Right ventricle myocardium inferior (tissue), 1 donor: ENCODE measurements around the gene NOC2L. TPM values are rescaled to one million over a fixed set of nuclear protein-coding genes. Genes with fewer than 3 reads are reported as not detected.

ENCODE experiments used
- ATAC-seq: fragments of 200-7000 bp; cut with Tn5 transposase; one replicate; pipeline ENCODE4 v1.9.1; 2020; ENCODE audit warnings: mild to moderate bottlenecking, moderate library complexity
- DNase-seq: peaks from one replicate; pipeline ENCODE4 v3.0.0; 2021; ENCODE audit errors: missing footprints
- intact Hi-C: fragments of 100-400 bp; cut with DNase I; formaldehyde crosslinking; loops from one replicate; pipeline ENCODE4 v1.11.0; 2022
- total RNA-seq: library from RNA; stranded (reverse); fragmentation: NEBNext Ultra II Directional; extraction: Animal tissue kit (Norgen Biotek cat#: 25700); gene quantifications from one replicate; pipeline ENCODE4 v1.2.1, GENCODE V29; 2021
- donor health status: DM: no; HTN: yes; CAD: no; lungs with severe emphysema.

The NOC2L gene
- total RNA-seq, 1 donor from 2014 or later, result 41.7 TPM

GRCh38 chr1:966704-967300 is 7.7 kb upstream of the NOC2L start:
- intact Hi-C loops, result no loop called here
- DNase-seq (peak; percentile 85), ATAC-seq (peak; percentile 55)

- intact Hi-C loops, result no loop called here
- ATAC-seq, result peak; percentile 18
- no peak for DNase-seq
Observed at GRCh38 chr1:966135-966703, 7.2 kb upstream of the NOC2L start, which contains the start of gene PLEKHN1. PLEKHN1 (plus strand) TSS chr1:966482; CDS start chr1:966532, 50 bp downstream.

DNA sequence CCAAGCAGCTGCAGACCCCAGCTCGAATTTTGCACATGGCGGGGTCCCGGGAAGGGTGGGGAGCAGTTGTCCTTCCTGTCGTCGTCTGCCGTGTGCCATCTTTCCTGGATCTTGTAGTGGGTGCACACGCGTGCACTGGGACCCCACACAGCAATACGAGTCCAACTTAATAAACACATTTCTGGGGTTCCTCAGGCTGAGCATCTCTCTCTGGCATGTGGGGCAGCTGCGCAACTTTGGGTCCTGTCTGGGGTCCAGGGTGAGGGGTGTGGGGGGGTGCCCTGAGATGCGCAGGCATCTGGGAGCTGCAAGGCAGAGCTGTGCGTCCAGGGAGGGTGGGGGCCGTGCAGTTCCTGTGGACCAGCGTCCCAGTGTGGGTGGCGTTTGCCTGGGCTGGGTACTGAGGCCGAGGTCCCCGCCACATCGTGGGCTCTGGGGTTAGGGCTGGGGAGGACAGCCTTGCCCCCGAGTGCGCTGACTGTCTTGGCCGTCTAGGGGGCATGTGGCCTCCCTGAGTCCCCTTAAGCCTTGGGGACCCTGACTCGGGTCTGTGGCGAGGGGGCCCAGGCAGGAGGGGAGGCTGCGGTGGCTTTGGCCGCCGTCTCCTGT is 6.6 kb upstream of the NOC2L start:
- no peak for DNase-seq
- no peak for ATAC-seq
- intact Hi-C loops, result no loop called here

- intact Hi-C loops, result no loop called here
- no peak for DNase-seq
- ATAC-seq, result no peak
Observed at GRCh38 chr1:964691-965525, 5.9 kb upstream of the NOC2L start.

- DNase-seq, result no peak
- ATAC-seq, result no peak
- intact Hi-C loops, result no loop called here
Observed at GRCh38 chr1:963746-964525, 4.9 kb upstream of the NOC2L start.

DNA sequence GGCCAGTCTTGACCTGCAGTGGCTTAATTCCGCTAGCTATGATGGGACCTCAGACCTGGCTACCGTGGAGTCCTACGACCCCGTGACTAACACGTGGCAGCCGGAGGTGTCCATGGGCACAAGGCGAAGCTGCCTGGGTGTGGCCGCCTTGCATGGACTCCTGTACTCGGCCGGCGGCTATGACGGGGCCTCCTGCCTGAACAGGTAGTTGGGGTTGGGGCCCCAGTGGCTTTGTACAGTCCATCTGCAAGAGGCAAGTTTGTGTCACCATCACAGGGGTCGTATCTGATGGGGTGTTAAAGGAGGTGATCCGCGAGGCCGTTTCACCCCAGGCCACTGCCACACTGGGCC is 4.2 kb upstream of the NOC2L start:
- ATAC-seq (no peak), DNase-seq (no peak)
- intact Hi-C loops, result no loop called here

DNA sequence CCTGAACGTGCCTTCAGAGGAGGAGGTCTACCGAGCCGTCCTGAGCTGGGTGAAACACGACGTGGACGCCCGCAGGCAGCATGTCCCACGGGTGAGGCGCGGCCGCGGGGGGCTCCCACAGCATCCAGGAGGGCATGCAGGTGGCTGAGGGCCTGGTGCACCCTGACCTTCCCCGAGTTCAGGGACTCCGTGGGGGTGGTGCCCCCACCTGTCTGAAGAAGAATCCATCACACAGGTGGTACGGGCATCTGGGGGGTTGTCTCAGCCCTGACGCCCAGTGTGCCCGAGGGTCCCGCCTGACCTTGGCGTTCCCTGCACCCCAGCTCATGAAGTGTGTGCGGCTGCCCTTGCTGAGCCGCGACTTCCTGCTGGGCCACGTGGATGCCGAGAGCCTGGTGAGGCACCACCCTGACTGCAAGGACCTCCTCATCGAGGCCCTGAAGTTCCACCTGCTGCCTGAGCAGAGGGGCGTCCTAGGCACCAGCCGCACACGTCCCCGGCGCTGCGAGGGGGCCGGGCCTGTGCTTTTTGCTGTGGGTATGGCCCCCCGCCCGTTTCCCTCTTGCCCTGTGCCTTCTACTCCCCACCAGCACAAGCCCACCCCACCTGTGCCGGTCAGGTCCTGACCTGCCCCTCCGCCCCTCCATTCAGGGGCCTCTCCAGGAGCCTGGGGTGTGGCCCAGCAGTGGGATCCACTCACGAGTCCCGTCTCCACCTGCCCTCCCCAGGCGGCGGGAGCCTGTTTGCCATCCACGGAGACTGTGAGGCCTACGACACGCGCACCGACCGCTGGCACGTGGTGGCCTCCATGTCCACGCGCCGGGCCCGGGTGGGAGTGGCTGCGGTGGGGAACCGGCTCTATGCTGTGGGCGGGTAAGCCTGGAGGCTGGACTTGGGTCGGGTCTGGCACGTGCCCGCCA is 3.6 kb upstream of the NOC2L start:
- intact Hi-C loops, result no loop called here
- ATAC-seq (no peak), DNase-seq (no peak)

- DNase-seq (no peak), ATAC-seq (no peak)
- intact Hi-C loops, result no loop called here
Observed at GRCh38 chr1:961132-961669, 2.1 kb upstream of the NOC2L start.

DNA sequence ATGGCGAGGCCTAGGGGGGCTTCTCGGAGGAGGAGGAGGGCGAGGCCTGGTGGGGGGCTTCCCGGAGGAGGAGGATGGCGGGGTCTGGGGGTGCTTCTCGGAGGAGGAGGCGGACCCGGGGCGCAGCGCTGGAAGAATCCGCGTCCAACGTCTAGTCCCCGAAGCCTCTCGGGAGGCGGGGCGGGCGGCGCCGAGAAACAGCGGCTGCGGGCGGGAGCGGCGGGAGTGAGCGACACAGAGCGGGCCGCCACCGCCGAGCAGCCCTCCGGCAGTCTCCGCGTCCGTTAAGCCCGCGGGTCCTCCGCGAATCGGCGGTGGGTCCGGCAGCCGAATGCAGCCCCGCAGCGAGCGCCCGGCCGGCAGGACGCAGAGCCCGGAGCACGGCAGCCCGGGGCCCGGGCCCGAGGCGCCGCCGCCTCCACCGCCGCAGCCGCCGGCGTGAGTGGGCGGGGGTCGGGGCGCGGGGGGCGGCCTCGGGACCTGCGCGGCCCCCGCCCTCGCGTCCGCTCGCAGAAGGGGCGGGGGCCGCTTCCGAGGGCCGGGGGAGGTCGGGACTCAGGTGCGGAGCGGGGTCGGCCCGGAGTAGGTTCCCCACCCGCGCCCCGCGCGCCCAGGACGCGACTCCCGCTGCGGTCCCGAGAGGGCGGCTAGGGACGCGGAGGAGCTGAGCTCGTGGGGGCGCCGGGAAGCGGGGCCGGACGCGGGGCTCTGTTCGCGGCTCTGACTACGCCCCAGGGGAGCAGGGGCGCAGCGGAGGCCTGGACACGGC is 1.5 kb upstream of the NOC2L start, which contains the start of gene KLHL17:
Gene KLHL17, plus strand, starts transcription at position 222 of the 769 bp plus-strand sequence. Its CDS starts 110 bp downstream, at position 332.
- DNase-seq (peak; percentile 93), ATAC-seq (peak; percentile 58)
- intact Hi-C loops, result no loop called here

GRCh38 chr1:959731-960362 is 791 bp upstream of the NOC2L start:
- ATAC-seq (no peak), DNase-seq (no peak)
- intact Hi-C loops, result loop anchor here (5.0 kb wide), 1 partner anchor 53 kb away; no protein-coding TSS in a partner anchor

GRCh38 chr1:956636-957035 is 2.4 kb downstream of the NOC2L start:
- DNase-seq (no peak), ATAC-seq (no peak)
- intact Hi-C loops, result loop anchor here (5.0 kb wide), 1 partner anchor 49 kb away; no protein-coding TSS in a partner anchor

DNA sequence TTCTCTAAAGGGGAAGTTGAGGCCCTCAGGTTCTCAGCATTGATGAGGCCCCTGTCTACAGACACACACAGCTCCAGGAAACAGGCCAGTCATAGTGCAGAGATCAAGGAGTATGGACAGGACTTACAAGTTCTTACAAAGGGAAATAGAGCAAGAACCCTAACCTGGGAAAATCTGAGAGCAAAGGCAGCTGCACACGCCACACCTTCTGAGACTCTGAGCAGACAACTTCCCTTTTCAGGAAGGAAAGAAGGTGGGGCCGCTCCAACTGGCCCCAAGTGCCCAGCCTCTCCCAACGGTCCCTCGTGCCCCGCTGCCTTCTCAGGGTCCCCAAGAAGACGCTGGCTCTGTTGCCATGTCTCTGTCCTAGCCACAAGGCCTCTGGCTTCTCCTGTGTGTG is 3.6 kb downstream of the NOC2L start:
- DNase-seq (no peak), ATAC-seq (no peak)
- intact Hi-C loops, result loop anchor here (5.0 kb wide), 1 partner anchor 48 kb away; no protein-coding TSS in a partner anchor

DNA sequence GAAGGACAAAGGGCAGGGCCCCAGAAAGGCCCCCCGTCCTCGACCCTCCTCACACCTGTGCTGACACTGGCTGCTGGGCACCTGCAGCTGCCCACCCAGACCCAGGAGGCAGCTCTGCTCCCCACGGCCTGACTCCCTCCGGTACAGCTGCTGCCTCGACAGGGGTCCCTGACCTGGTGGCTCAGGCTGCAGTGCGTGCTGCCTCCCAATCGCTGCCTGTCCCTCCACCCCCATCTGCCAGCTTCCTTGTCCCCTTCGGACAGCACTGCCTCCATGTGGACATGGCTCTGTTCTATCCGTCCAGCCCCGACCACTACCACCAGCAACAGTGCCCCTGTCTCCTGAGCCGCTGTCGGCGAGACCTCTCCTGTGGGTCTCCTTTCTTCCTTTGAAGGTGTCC is 4.1 kb downstream of the NOC2L start:
- intact Hi-C loops, result loop anchor here (5.0 kb wide), 1 partner anchor 48 kb away; no protein-coding TSS in a partner anchor
- no peak for ATAC-seq
- DNase-seq, result no peak

GRCh38 chr1:953524-954320 is 5.3 kb downstream of the NOC2L start:
- intact Hi-C loops, result no loop called here
- ATAC-seq, result no peak
- no peak for DNase-seq

DNA sequence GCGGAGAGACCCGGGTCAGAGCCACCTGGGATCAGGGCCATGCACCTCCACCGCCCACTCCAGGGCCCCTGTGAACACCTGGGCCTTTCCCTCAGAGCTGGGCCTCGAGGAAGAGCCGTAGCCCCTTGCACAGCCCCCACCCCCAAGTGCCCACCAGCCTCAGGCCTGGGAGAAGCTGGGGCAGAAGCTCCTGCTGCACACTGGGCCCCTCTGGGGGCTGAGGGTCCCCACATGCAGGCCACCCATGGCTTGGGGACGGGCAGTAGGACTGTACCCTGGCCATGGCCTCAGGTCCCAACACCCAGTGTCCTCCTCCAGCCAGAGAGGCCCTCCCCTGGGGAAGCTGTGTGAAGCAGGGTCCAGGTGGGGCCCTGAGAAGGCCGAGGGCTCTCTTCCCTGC is 6.5 kb downstream of the NOC2L start:
- intact Hi-C loops, result no loop called here
- no peak for ATAC-seq

More for the DNA sequence above, 6.5 kb downstream of the NOC2L start:
- no peak for DNase-seq
